NOMO-1 (cell line): ENCODE data around the gene ANKRD34A.

Experiments used
- DNase-seq, 2 experiments: peaks; one replicate each; lab custom pipeline; 2025; ENCODE audit not compliant: unreplicated experiment in 2 of 2; lab: John Stamatoyannopoulos, UW

The ANKRD34A gene

DNA sequence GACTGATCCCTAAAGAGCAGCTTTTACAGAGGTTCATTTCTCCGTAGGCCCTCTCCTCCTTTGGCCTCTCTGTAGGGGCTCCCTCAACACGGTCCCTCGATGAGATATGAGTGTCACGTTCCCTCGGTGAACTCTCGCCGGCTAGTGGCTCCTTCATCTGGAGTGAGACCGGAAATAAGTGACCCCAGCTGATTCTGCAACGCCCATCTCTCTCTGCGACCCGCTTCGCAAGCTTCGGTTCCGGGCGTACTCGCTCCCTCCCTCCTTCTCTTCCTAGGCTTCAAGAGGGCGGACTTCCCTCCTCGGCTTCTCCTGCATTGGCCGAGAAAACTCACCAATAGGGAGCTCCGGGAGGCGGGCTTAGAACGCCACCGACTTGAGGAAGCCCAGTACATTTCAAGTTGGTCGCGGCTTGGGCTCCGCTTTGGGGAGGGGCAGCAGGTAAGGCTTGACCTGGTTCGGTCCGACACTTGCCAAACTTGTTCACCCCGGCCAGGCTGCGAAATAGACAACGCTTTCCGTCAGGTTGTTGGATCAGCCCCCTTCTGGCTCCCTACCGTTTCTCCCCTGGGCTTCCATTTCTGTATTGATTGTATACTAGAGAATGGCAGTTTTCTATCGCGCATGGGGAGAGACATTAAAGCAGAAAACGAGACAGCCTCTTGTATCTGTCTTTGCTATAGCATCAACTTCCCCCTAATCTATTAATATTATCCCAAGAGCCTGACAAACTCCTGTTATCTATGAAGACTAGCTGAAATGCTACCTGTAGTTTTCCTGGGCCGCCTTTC lies at the start of gene ANKRD34A, which contains the start of gene POLR3GL:
ANKRD34A (minus strand) TSS at position 248 of the 791 bp plus-strand sequence. CDS start 2,816 bp downstream, outside the sequence.
POLR3GL (plus strand) TSS at position 363 of the 791 bp plus-strand sequence. CDS start 10,176 bp downstream, outside the sequence.
- peak; percentile 89 to 93 for DNase-seq

GRCh38 chr1:146013559-146013922 lies 49.2 kb upstream of the ANKRD34A start:
- DNase-seq = no peak

- peak; percentile 38 to 79 for DNase-seq
Observed at GRCh38 chr1:146012703-146013558, 48.6 kb upstream of the ANKRD34A start.

DNA sequence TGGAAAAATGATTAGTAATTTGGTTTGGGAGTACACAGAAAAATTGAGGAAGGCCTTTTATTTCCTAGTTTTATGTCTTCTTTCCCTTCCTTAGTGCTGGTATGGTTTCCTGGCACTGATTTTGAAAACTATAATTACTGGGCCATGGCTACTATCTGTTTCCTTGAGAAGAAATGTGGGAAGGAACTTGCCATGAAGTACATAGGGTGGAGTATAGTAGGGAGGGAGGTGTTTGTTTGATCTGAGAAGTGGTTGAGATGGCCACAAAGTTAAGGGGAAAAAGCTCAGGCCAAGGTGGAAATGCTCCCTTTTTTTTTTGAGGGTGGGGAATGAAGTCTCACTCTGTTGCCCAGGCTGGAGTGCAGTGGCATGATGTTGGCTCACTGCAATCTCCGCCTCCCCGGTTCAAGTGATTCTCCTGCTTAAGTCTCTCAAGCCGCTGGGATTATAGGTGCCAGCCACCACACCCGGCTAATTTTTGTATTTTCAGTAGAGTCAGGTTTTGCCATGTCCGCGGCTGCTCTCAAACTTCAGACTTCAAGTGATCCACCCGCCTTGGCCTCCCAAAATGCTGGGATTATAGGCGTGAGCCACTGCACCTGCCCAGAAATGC lies 45.9 kb upstream of the ANKRD34A start:
- no peak for DNase-seq

GRCh38 chr1:146007489-146008133 lies 43.2 kb upstream of the ANKRD34A start:
- DNase-seq = no peak

GRCh38 chr1:146001709-146002108 lies 37.3 kb upstream of the ANKRD34A start:
- no peak for DNase-seq

- DNase-seq = no peak
Observed at GRCh38 chr1:145999321-146000024, 35.1 kb upstream of the ANKRD34A start.

GRCh38 chr1:145997718-145998023 lies 33.3 kb upstream of the ANKRD34A start:
- no peak for DNase-seq

DNA sequence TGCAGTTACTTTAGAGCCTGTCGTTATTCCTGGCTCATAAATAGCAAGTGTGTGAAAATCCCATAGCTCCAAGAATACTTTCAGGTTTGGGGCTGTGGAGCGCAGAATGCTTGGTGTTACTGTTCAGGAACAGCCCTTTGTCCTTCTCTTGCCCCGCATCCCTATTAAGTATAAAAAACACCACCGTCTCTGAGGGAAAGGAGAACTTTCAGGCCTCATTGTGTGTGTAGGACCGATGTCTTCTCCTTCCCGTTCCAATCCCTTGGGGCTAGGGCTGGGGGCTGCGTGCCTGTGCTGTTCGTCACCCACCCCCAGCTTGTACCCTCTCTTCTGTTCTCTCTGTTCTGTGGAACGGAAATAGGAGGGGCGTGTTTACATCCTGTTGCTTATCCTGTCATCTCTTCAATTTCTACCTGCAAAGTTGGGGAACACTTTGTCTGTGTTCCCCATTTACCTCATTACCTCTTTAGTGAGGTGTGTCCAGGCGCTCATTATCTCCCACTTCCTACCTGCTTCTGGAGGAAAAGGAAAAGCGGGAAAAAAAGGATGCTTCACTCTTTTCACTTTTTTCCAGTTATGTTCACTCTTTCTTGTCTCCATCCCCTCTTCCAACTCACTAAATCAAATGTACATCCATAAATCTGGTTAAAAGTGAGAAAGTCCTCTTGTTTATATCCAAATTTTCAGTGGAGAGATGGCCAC lies 32.8 kb upstream of the ANKRD34A start:
- peak; percentile 21 to 61 for DNase-seq

- peak; percentile 94 to 95 for DNase-seq
Observed at GRCh38 chr1:145996433-145997015, 32.1 kb upstream of the ANKRD34A start, which contains the start of gene TXNIP. Gene TXNIP, minus strand, starts transcription at chr1:145996579. Its CDS starts 313 bp downstream, at chr1:145996266.

- DNase-seq = no peak
Observed at GRCh38 chr1:145995964-145996432, 31.6 kb upstream of the ANKRD34A start.

- DNase-seq = peak in 1 of 2 experiments; percentile 21
Observed at GRCh38 chr1:145995148-145995881, 30.9 kb upstream of the ANKRD34A start.

- peak; percentile 27 to 55 for DNase-seq
Observed at GRCh38 chr1:145994391-145995120, 30.2 kb upstream of the ANKRD34A start.

GRCh38 chr1:145993618-145994390 lies 29.4 kb upstream of the ANKRD34A start:
- DNase-seq = no peak

- no peak for DNase-seq
Observed at GRCh38 chr1:145992958-145993617, 28.7 kb upstream of the ANKRD34A start.

GRCh38 chr1:145992502-145992936 lies 28.1 kb upstream of the ANKRD34A start:
- no peak for DNase-seq
